ENCODE measurements around the gene TPRG1.
"Not testable (repeated sequence)": the region's sequence is repeated elsewhere in the genome, so short reads cannot be mapped to it uniquely, and the experiment has no call there.

Gene TPRG1

DNA sequence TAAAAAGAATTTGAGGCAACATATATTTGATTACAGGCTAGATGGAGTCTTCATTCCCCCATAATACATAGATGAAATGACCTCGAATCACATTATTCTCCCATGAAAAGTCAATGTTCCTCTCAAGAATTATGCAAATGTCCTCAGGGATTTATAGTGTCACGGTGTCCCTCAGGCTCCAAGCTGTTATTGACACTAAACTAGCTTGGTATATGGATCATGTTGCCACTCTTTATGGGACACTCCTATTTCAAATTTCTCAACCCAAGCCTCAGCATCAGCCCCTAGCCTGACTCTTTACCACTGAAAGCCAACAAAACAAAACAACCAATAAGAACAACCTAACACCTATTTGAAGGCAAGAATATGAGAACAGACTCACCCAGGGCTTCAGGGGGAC is 139.8 kb downstream of the TPRG1 start:
- WGBS, 2 experiments (ENCODE audit: insufficient coverage in 2 of 2), result 75% methylated on average over 1 of the region's 2 CpGs; no CpG with 5 or more reads in 1 of the 2 experiments
- no peaks in the 10 kb centered on the region for H3K36me3 ChIP-seq (ENCODE audit: control insufficient read depth, insufficient read depth, low read length)
- no peak overlapping the region for H3K27ac ChIP-seq (ENCODE audit: low read depth, low read length, severe bottlenecking)
- peaks cover 6% of the 10 kb centered on the region for H3K4me1 ChIP-seq (ENCODE audit: control insufficient read depth, insufficient read depth, low read length, poor library complexity, severe bottlenecking)
- H3K4me3 ChIP-seq (ENCODE audit: extremely low read depth, insufficient read depth, low read length, poor library complexity, severe bottlenecking), result no peak overlapping the region
- no peaks in the 10 kb centered on the region for H3K9me3 ChIP-seq (ENCODE audit: control insufficient read depth, low read length)

DNA sequence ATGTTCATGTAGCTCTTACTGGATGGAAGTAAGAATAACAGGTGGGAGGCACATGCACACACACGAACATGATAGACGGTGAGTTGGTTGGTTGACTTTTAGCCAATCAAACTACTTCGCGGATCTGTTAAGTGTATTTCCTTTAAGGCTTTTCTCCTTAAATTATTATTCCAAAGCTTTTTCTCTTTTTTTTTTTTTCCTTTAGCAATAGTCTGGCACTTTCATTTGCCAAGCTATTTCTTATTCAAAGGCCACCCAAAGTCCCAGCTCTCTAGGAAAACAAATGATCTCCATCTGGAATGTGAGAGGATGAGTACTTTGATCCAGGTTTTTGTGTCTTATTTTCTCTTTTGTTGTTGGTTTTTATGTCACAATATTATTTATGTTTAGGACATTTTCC is 141.1 kb downstream of the TPRG1 start:
- Histone ChIP-seq H3K4me1 (ENCODE audit: control insufficient read depth, insufficient read depth, low read length, poor library complexity, severe bottlenecking) (peaks cover 10% of the 10 kb centered on the region), H3K36me3 (ENCODE audit: control insufficient read depth, insufficient read depth, low read length) (no peaks in the 10 kb centered on the region), H3K27ac (ENCODE audit: low read depth, low read length, severe bottlenecking) (no peak overlapping the region), H3K9me3 (ENCODE audit: control insufficient read depth, low read length) (no peaks in the 10 kb centered on the region), H3K4me3 (ENCODE audit: extremely low read depth, insufficient read depth, low read length, poor library complexity, severe bottlenecking) (no peak overlapping the region)
- 85 to 100% methylated on average over 1 to 3 of the region's 4 CpGs for WGBS, 2 experiments (ENCODE audit: insufficient coverage in 2 of 2)

DNA sequence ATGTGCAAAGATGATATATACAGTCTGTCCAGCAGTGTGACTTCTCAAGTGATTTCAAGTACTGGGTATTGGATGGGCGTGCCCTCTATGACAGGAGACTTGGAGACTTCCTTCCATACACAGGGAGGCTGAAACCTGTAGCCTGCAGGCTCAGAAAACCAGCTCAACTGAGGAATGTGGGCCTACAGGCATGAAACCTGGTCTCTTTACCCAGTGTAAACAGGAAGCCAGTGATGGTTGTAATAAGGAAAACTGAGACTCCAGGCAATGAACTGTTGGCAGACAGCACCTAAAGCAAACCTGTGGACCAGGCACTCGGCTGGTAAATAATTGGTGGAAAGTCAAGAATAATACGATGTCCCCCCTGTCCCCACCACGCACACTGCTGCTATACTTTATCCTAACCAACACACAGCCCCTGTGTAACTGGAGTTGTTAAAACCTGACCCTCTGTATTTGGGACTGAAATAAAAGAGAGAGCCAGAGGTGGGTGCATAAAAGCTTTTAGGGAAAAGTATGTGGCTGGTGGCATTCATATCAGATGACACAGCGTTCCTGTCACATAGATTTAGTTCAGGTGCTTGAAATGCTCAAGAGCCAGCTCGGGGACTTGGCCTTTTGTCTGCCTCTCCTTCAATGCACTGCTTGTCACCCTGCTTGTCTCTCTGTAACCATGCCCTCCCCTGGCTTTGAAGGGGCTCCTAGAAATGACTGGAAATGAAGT is 144.7 kb downstream of the TPRG1 start:
- peaks cover 10% of the 10 kb centered on the region for H3K4me1 ChIP-seq (ENCODE audit: control insufficient read depth, insufficient read depth, low read length, poor library complexity, severe bottlenecking)
- H3K4me3 ChIP-seq (ENCODE audit: extremely low read depth, insufficient read depth, low read length, poor library complexity, severe bottlenecking), result no peak overlapping the region
- H3K9me3 ChIP-seq (ENCODE audit: control insufficient read depth, low read length), result no peaks in the 10 kb centered on the region
- 76 to 81% methylated on average over 2 to 3 of the region's 6 CpGs for WGBS, 2 experiments (ENCODE audit: insufficient coverage in 2 of 2)
- no peak overlapping the region for H3K27ac ChIP-seq (ENCODE audit: low read depth, low read length, severe bottlenecking)
- no peaks in the 10 kb centered on the region for H3K36me3 ChIP-seq (ENCODE audit: control insufficient read depth, insufficient read depth, low read length)

DNA sequence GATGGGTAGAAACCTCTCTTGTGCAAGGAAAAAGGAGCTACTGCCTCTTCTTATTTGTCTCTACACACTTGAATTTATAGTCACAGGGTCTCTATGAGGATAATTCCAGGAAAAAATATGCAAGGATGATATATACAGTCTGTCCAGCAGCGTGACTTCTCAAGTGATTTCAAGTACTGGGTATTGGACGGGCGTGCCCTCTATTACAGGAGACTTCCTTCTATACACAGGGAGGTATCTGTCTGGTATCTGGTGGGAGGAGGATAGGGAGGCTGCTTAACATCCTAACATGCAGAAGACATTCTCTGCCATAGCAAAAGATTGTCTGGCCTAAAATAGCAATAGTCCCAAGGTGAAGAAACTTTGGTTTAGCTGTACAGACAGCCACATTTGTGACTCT is 146.1 kb downstream of the TPRG1 start:
- H3K36me3 ChIP-seq (ENCODE audit: control insufficient read depth, insufficient read depth, low read length), result no peaks in the 10 kb centered on the region
- 94 to 100% methylated on average over 3 of the region's 3 CpGs for WGBS, 2 experiments (ENCODE audit: insufficient coverage in 2 of 2)
- H3K9me3 ChIP-seq (ENCODE audit: control insufficient read depth, low read length), result no peaks in the 10 kb centered on the region
- peaks cover 10% of the 10 kb centered on the region for H3K4me1 ChIP-seq (ENCODE audit: control insufficient read depth, insufficient read depth, low read length, poor library complexity, severe bottlenecking)
- no peak overlapping the region for H3K4me3 ChIP-seq (ENCODE audit: extremely low read depth, insufficient read depth, low read length, poor library complexity, severe bottlenecking)
- H3K27ac ChIP-seq (ENCODE audit: low read depth, low read length, severe bottlenecking), result no peak overlapping the region

DNA sequence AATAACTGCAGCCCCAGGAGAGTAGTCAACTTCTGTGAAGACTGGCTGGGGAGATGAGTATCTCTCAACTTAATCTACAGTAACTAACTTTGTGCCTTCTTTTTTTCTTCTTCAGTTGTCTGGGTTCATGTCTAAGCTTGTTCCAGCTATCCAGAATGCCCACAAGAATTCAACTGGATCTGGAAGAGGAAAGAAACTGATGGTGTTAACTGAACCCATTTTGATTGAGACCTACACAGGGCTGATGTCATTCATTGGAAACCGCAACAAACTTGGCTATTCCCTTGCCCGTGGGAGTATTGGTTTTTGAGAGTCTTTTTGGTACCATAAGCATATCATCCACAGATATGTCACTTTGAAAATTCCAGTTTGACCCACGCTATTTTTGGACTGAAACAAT is 148.7 kb downstream of the TPRG1 start:
- Histone ChIP-seq H3K27ac (ENCODE audit: low read depth, low read length, severe bottlenecking) (no peak overlapping the region), H3K9me3 (ENCODE audit: control insufficient read depth, low read length) (no peaks in the 10 kb centered on the region), H3K4me3 (ENCODE audit: extremely low read depth, insufficient read depth, low read length, poor library complexity, severe bottlenecking) (no peak overlapping the region), H3K4me1 (ENCODE audit: control insufficient read depth, insufficient read depth, low read length, poor library complexity, severe bottlenecking) (peaks cover 20% of the 10 kb centered on the region), H3K36me3 (ENCODE audit: control insufficient read depth, insufficient read depth, low read length) (no peaks in the 10 kb centered on the region)
- WGBS, 2 experiments (ENCODE audit: insufficient coverage in 2 of 2), result 91% methylated on average over 2 of the region's 3 CpGs; no CpG with 5 or more reads in 1 of the 2 experiments

DNA sequence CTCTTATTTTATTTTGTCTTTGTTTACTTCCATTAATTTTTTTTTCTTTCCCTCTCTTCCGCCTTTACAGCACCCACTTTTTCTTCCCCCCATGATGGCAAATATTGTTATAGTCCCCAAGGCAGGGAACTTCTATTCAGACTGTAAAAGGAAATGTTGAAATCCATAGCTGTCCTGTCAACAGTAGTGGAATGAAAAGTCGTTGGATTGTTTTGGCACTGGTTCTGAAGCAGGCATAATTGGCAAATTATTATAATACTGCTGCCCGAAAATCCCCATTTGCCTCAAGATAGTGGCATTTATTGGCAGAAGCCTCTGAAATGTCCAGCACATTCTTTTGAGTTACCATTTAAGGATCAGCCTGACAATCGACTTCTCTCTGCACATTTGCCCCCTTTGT is 150.6 kb downstream of the TPRG1 start:
- Histone ChIP-seq H3K4me3 (ENCODE audit: extremely low read depth, insufficient read depth, low read length, poor library complexity, severe bottlenecking) (no peak overlapping the region), H3K27ac (ENCODE audit: low read depth, low read length, severe bottlenecking) (no peak overlapping the region), H3K4me1 (ENCODE audit: control insufficient read depth, insufficient read depth, low read length, poor library complexity, severe bottlenecking) (peaks cover 10% of the 10 kb centered on the region), H3K36me3 (ENCODE audit: control insufficient read depth, insufficient read depth, low read length) (no peaks in the 10 kb centered on the region), H3K9me3 (ENCODE audit: control insufficient read depth, low read length) (no peaks in the 10 kb centered on the region)
- WGBS, 2 experiments (ENCODE audit: insufficient coverage in 2 of 2), result 85 to 95% methylated on average over 2 of the region's 4 CpGs

DNA sequence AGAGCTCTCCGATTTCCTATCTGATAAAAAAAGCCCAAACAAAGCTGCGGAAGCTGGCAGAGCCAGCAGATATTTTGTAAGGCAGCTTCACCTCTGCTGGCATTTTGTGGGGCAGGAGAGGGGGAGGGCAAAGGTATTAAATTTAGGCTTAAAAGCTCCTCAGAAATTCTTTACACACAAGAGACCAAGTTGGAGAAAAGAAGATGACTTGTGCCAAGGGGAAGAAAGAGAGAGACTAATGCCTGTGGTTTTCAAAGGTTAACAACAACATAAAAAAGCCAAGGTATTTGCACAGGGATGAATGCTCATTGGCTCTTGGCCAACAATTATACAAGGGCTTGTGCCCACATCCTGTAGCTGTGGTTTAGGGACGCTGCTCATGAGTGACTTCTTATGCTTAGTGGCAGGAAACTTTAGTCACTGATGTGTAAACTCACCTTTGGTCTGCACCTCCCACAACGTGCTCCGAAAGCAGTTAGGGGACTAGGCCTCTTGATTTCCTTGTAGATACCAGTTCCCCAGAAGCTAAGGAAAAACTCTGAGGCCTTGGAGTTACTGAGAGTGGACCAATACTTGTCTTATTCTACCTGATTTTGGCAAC is 152.9 kb downstream of the TPRG1 start:
- 61 to 75% methylated on average over 1 to 2 of the region's 5 CpGs for WGBS, 2 experiments (ENCODE audit: insufficient coverage in 2 of 2)
- no peaks in the 10 kb centered on the region for H3K9me3 ChIP-seq (ENCODE audit: control insufficient read depth, low read length)
- H3K27ac ChIP-seq (ENCODE audit: low read depth, low read length, severe bottlenecking), result no peak overlapping the region
- H3K4me3 ChIP-seq (ENCODE audit: extremely low read depth, insufficient read depth, low read length, poor library complexity, severe bottlenecking), result no peak overlapping the region
- peaks cover 10% of the 10 kb centered on the region for H3K4me1 ChIP-seq (ENCODE audit: control insufficient read depth, insufficient read depth, low read length, poor library complexity, severe bottlenecking)
- no peaks in the 10 kb centered on the region for H3K36me3 ChIP-seq (ENCODE audit: control insufficient read depth, insufficient read depth, low read length)

DNA sequence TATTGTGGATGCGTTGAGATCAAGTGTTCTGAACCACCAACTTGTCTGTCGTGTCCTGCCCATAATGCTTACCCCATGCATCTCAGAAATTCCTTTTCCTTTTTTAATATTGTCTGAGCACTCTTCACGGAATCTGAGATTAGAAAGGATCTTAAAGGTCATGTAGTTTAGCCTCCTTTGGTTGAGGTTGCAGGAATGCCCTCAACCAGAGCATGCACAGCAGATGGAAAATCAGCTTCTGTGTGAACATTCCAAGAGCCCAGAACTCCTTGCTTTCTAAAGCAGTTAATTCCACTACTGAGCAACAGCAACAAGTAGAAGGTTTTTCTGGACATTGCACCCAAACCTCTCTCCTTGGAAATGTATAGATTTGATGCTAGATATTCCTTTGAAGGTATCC is 153.7 kb downstream of the TPRG1 start:
- Histone ChIP-seq H3K27ac (ENCODE audit: low read depth, low read length, severe bottlenecking) (no peak overlapping the region), H3K9me3 (ENCODE audit: control insufficient read depth, low read length) (no peaks in the 10 kb centered on the region), H3K4me3 (ENCODE audit: extremely low read depth, insufficient read depth, low read length, poor library complexity, severe bottlenecking) (no peak overlapping the region), H3K4me1 (ENCODE audit: control insufficient read depth, insufficient read depth, low read length, poor library complexity, severe bottlenecking) (peaks cover 10% of the 10 kb centered on the region), H3K36me3 (ENCODE audit: control insufficient read depth, insufficient read depth, low read length) (no peaks in the 10 kb centered on the region)
- 100% methylated on average over 1 of the region's 3 CpGs for WGBS, 2 experiments (ENCODE audit: insufficient coverage in 2 of 2)

DNA sequence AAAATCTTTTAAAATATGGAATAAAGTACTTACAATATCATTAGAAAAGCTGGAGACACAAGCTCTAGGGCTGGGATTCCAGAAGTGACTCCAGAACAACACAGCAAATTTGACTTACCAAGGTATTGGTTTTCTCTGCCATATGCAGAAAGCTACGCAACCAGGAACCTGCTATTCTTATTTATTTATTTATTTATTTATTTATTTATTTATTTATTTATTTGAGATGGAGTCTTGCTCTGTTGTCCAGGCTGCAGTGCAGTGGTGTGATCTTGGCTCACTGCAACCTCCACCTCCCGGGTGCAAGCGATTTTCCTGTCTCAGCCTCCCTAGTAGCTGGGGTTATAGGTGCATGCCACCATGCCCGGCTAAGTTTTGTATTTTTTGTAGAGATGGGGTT is 157.9 kb downstream of the TPRG1 start:
- not testable (repeated sequence) for H3K9me3 ChIP-seq (ENCODE audit: control insufficient read depth, low read length); H3K4me1 ChIP-seq (ENCODE audit: control insufficient read depth, insufficient read depth, low read length, poor library complexity, severe bottlenecking)
- WGBS, 2 experiments (ENCODE audit: insufficient coverage in 2 of 2), result 85% methylated on average over 2 to 3 of the region's 4 CpGs

DNA sequence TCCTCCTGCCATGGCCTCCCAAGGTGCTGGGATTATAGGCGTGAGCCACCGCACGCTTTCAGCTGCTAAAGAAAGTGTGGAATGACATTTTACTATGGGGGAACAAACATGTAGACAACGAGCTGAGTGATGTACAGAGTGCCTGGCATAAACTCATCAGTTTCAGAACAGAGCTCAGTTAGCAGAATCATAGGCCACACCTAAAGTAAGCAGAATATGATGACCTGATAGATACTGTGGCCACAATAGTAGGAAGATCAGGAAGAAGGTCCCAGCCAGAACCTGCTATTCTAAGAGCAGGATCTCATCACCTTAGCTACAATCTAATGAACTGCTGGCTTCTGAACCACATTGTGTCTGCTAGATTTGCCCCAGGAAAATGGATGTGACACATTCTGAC is 158.3 kb downstream of the TPRG1 start:
- Histone ChIP-seq H3K4me3 (ENCODE audit: extremely low read depth, insufficient read depth, low read length, poor library complexity, severe bottlenecking) (no peak overlapping the region), H3K9me3 (ENCODE audit: control insufficient read depth, low read length) (no peaks in the 10 kb centered on the region), H3K27ac (ENCODE audit: low read depth, low read length, severe bottlenecking) (no peak overlapping the region), H3K36me3 (ENCODE audit: control insufficient read depth, insufficient read depth, low read length) (no peaks in the 10 kb centered on the region), H3K4me1 (ENCODE audit: control insufficient read depth, insufficient read depth, low read length, poor library complexity, severe bottlenecking) (no peaks in the 10 kb centered on the region)
- WGBS, 2 experiments (ENCODE audit: insufficient coverage in 2 of 2), result 100% methylated on average over 1 to 4 of the region's 4 CpGs

More for the DNA sequence above, 157.9 kb downstream of the TPRG1 start:
- H3K27ac ChIP-seq (ENCODE audit: low read depth, low read length, severe bottlenecking); H3K36me3 ChIP-seq (ENCODE audit: control insufficient read depth, insufficient read depth, low read length); H3K4me3 ChIP-seq (ENCODE audit: extremely low read depth, insufficient read depth, low read length, poor library complexity, severe bottlenecking): not testable (repeated sequence)

DNA sequence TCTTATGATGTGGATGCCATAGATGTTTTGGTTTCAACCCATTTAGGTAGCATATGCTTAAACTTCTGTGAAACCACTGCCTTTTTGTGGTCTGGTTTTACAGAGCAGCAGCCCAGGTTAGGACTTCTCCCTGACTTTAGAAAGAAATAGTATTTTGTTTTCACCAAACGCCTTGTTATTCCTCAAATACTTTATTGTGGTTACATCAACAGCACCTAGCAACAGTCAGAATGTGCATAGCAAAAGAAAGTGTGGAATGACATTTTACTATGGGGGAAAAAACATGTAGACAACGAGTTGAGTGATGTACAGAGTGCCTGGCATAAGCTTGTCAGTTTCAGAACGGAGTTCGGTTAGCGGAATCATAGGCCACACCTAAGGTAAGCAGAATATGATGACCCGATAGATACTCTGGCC is 159.2 kb downstream of the TPRG1 start:
- Histone ChIP-seq H3K4me1 (ENCODE audit: control insufficient read depth, insufficient read depth, low read length, poor library complexity, severe bottlenecking) (no peaks in the 10 kb centered on the region), H3K4me3 (ENCODE audit: extremely low read depth, insufficient read depth, low read length, poor library complexity, severe bottlenecking) (no peak overlapping the region), H3K36me3 (ENCODE audit: control insufficient read depth, insufficient read depth, low read length) (no peaks in the 10 kb centered on the region), H3K27ac (ENCODE audit: low read depth, low read length, severe bottlenecking) (no peak overlapping the region), H3K9me3 (ENCODE audit: control insufficient read depth, low read length) (no peaks in the 10 kb centered on the region)
- WGBS, 2 experiments (ENCODE audit: insufficient coverage in 2 of 2), result 94 to 95% methylated on average over 5 of the region's 6 CpGs
